Measurements from ENCODE around the gene MARCHF9. TPM values are rescaled to one million over a fixed set of nuclear protein-coding genes. Genes with fewer than 3 reads are reported as not detected.

Gene MARCHF9
- total RNA-seq, 1 donor from 2014 or later, result 13.8 TPM

DNA sequence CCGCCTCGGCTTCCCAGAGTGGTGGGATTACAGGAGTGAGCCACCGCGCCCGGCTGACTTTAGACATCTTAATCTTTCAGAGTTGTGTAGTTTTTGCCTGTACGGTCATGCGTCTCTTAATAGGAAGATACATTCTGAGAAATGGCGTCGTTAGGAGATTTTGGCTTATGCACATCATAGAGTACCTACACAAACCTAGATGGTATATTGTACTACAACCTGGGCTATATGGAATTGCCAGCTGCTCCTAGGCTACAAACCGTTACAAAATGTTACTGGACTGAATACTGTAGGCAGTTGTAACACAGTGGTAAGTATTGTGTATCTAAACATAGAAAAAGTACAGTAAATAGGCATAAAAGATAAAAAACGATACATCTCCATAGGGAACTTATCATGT is 29.0 kb downstream of the MARCHF9 start:
- Histone ChIP-seq H3K4me1 (peaks cover 21% of the 10 kb centered on the region), H3K27ac (replicated peaks) (no peak overlapping the region), H3K36me3 (peaks cover 43% of the 10 kb centered on the region), H3K4me3 (peak overlapping the region; percentile 96), H3K27me3 (ENCODE audit: low read depth) (no peaks in the 10 kb centered on the region), H3K9me3 (replicated peaks) (no peaks in the 10 kb centered on the region)
- TF ChIP-seq, protein P1, sequence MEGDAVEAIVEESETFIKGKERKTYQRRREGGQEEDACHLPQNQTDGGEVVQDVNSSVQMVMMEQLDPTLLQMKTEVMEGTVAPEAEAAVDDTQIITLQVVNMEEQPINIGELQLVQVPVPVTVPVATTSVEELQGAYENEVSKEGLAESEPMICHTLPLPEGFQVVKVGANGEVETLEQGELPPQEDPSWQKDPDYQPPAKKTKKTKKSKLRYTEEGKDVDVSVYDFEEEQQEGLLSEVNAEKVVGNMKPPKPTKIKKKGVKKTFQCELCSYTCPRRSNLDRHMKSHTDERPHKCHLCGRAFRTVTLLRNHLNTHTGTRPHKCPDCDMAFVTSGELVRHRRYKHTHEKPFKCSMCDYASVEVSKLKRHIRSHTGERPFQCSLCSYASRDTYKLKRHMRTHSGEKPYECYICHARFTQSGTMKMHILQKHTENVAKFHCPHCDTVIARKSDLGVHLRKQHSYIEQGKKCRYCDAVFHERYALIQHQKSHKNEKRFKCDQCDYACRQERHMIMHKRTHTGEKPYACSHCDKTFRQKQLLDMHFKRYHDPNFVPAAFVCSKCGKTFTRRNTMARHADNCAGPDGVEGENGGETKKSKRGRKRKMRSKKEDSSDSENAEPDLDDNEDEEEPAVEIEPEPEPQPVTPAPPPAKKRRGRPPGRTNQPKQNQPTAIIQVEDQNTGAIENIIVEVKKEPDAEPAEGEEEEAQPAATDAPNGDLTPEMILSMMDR (IDR thresholded peaks at IDR 0.05; ENCODE audit: borderline replicate concordance), result no peak
- intact Hi-C loops (cut with micrococcal nuclease), result no loop called here
- DNase-seq, result no peak

DNA sequence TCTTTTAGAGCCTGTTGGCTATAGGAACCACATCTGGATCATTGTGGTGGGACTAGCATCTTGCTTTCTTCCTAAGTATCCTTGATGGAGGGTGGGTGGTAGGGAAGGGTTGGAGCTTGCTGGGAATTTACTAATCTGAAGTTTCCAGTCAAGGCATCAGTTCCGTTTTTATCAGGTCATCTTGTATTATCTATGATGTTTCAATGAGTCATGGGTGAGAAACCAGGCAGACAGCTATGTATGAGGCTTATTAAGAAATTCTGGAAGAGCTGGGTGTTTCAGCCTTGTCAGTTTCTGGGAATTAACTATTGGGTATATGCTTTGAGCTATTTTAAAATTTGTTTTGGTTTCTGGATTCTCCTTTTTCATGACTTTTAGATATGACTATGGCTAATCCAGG is 39.0 kb downstream of the MARCHF9 start:
- Histone ChIP-seq H3K4me3 (no peak overlapping the region), H3K27ac (replicated peaks) (no peak overlapping the region), H3K36me3 (peaks cover 88% of the 10 kb centered on the region), H3K9me3 (replicated peaks) (no peaks in the 10 kb centered on the region), H3K4me1 (no peaks in the 10 kb centered on the region), H3K27me3 (ENCODE audit: low read depth) (no peaks in the 10 kb centered on the region)
- intact Hi-C loops (cut with micrococcal nuclease), result no loop called here
- TF ChIP-seq, protein P1 (IDR thresholded peaks at IDR 0.05; ENCODE audit: borderline replicate concordance), result no peak
- DNase-seq, result no peak

DNA sequence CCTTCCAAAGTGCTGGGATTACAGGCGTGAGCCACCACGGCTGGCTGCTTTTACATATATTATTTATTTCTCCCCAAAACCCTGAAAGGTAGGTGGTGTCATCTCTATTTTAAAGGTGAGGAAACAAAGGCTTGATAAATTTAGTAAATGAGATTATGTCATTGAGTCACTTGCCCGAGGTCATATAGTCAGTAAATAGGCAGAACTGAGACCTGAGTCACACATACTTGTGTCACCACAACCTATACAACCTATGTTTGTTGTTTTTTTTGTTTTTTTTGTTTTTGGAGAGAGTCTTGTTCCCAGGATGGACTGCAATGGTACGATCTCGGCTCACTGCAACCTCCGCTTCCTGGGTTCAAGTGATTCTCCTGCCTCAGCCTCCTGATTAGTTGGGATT is 40.5 kb downstream of the MARCHF9 start:
- intact Hi-C loops (cut with micrococcal nuclease), result no loop called here
- H3K36me3 ChIP-seq, result peaks cover 88% of the 10 kb centered on the region
- no peaks in the 10 kb centered on the region for H3K4me1 ChIP-seq
- H3K27ac ChIP-seq (replicated peaks), result no peak overlapping the region
- TF ChIP-seq, protein P1 (IDR thresholded peaks at IDR 0.05; ENCODE audit: borderline replicate concordance), result no peak
- H3K9me3 ChIP-seq (replicated peaks), result no peaks in the 10 kb centered on the region
- no peak overlapping the region for H3K4me3 ChIP-seq
- H3K27me3 ChIP-seq (ENCODE audit: low read depth), result no peaks in the 10 kb centered on the region
- no peak for DNase-seq

DNA sequence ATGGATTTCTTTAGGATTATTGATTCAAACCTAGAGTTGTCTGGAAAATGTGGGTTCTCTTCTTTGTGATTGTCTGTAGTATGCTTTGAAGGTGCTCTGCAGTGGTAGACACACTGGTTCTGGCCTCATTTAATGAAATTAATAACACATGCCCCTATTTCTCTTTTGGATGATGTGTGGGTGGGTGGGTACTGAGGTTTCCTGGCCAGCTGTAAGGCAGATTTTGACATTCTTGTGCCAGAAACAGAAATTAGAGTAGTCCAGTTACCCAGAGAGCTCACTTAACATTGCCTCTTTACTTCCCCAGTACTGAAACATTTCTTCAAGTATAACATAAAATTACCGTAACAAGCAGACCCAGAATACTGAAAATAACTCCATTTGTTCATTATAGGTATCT is 42.1 kb downstream of the MARCHF9 start:
- Histone ChIP-seq H3K9me3 (replicated peaks) (no peaks in the 10 kb centered on the region), H3K27me3 (ENCODE audit: low read depth) (no peaks in the 10 kb centered on the region), H3K4me3 (no peak overlapping the region), H3K27ac (replicated peaks) (no peak overlapping the region), H3K36me3 (peaks cover 88% of the 10 kb centered on the region), H3K4me1 (no peaks in the 10 kb centered on the region)
- no peak for DNase-seq
- TF ChIP-seq, protein P1 (IDR thresholded peaks at IDR 0.05; ENCODE audit: borderline replicate concordance), result no peak
- intact Hi-C loops (cut with micrococcal nuclease), result no loop called here

DNA sequence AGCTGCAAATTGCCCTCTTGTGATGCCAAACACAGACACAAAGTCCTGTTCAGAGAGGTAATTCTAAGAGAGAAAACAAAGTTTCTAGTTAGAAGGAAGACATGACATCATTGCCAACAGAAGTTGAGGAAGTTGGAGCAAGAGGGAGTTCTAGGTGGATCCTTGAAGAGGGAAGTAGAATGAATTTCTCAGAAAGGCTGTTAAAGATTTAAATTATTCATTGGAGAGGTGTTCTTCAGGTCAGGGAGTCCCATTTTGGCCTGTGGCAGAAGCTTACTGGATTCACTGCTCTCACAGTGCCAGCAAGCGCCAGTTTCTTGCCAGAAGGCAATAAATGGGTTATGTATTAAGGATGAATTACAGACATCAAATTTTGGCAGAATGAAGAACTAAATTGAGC is 43.0 kb downstream of the MARCHF9 start:
- Histone ChIP-seq H3K27me3 (ENCODE audit: low read depth) (no peaks in the 10 kb centered on the region), H3K4me1 (no peaks in the 10 kb centered on the region), H3K27ac (replicated peaks) (no peak overlapping the region), H3K9me3 (replicated peaks) (no peaks in the 10 kb centered on the region), H3K36me3 (peaks cover 88% of the 10 kb centered on the region), H3K4me3 (no peak overlapping the region)
- DNase-seq, result no peak
- TF ChIP-seq, protein P1 (IDR thresholded peaks at IDR 0.05; ENCODE audit: borderline replicate concordance), result no peak
- intact Hi-C loops (cut with micrococcal nuclease), result no loop called here

DNA sequence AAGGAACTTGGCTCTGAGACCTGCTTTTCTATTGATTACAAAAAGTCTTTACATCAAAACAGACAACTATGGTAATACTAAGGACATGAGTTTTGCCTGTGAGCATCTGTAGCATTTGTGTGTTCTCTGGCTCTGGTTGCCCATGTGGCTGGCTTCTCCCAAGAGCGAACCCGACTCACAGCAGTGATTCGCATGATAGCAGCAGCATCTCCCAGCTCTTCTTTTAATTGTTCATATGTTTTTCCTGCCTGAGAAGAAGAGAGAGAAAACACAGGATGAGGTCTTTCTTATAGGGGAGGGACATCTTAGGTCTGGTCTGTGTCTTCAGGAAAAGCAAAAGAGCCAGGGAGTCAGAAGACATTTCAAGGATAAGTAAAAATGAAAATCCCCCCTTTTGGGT is 46.1 kb downstream of the MARCHF9 start:
- no peak overlapping the region for H3K27ac ChIP-seq (replicated peaks)
- H3K4me3 ChIP-seq, result no peak overlapping the region
- TF ChIP-seq, protein P1 (IDR thresholded peaks at IDR 0.05; ENCODE audit: borderline replicate concordance), result no peak
- H3K9me3 ChIP-seq (replicated peaks), result no peaks in the 10 kb centered on the region
- H3K4me1 ChIP-seq, result peaks cover 7% of the 10 kb centered on the region
- H3K27me3 ChIP-seq (ENCODE audit: low read depth), result no peaks in the 10 kb centered on the region
- intact Hi-C loops (cut with micrococcal nuclease), result loop anchor here (10.0 kb wide), 1 partner anchor 104 kb away; no protein-coding TSS in a partner anchor
- no peak for DNase-seq
- peaks cover 67% of the 10 kb centered on the region for H3K36me3 ChIP-seq
